ENCODE results near the gene SEMA4G.

The SEMA4G gene

DNA sequence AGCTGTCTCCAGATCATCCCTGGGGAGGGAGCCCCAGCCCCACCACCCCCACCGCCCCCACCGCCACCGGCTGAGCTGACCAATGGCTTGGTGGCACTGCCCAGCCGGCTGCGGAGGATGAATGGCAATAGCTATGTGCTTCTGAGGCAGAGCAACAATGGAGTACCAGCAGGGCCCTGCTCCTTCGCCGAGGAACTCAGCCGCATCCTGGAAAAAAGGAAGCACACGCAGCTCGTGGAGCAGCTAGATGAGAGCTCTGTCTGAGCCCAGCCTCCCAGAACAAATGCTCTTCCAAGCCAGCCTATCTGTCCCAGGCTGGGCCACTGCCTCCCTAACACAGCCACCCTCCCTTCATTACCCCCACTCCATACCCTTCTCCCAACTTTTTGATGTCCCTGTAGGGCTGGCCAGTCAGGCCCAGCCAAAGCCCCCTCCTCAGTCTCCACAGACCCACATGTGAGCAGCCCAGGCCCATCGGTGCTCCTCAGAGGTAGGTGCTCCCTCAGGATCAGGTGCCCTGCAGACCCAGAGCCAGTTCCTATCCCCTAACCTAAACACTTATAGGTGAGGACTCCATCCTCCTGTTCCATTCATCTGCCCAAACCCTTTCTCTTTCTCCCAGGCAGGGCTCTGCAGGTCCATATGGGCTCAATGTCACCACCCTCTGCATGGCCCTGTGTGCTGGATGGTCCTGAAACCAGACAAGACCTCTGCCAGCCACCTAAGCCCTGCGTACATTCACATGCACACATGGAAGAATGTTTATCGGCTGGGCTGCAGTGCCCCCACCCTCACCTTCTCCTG is 14.8 kb downstream of the SEMA4G start:
- no peaks in the 10 kb centered on the region for H3K27me3 ChIP-seq (replicated peaks)
- no peak overlapping the region for H3K27ac ChIP-seq
- peaks cover 7% of the 10 kb centered on the region for H3K36me3 ChIP-seq (replicated peaks)
- TF ChIP-seq, protein P1, sequence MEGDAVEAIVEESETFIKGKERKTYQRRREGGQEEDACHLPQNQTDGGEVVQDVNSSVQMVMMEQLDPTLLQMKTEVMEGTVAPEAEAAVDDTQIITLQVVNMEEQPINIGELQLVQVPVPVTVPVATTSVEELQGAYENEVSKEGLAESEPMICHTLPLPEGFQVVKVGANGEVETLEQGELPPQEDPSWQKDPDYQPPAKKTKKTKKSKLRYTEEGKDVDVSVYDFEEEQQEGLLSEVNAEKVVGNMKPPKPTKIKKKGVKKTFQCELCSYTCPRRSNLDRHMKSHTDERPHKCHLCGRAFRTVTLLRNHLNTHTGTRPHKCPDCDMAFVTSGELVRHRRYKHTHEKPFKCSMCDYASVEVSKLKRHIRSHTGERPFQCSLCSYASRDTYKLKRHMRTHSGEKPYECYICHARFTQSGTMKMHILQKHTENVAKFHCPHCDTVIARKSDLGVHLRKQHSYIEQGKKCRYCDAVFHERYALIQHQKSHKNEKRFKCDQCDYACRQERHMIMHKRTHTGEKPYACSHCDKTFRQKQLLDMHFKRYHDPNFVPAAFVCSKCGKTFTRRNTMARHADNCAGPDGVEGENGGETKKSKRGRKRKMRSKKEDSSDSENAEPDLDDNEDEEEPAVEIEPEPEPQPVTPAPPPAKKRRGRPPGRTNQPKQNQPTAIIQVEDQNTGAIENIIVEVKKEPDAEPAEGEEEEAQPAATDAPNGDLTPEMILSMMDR (IDR thresholded peaks at IDR 0.05; ENCODE audit: low read depth, low read length, missing control alignments): no peak
- in situ Hi-C loops (cut with HindIII; ENCODE audit: low pct_ligation_motif_present, low sequenced_read_pairs): no loop called here
- no peak overlapping the region for H3K4me3 ChIP-seq (ENCODE audit: low read depth, low read length)
- DNase-seq: no peak

DNA sequence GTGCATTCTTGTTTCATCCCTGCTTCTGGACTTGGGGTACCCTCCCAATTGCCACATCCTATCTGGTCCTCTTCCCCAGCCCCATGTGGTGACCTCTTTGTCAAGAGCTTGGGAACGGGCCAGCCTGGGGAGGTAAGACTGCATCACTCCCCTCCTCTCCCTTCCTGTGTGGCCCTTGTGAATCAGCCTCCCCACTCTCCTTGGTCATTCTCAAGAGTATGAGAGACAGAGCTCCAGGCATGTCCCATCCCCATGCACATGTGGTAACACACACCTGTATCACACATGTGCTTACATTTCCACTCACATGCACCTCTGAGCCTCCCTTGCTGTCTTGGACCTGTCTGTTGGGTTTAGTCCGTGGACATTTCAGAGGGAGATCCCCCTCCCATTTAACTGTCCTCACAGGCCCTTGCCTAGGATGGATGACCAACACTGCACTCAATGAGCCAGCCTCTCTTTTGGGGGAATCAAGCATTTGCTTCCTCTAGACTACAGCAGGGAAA is 15.4 kb downstream of the SEMA4G start:
- H3K4me3 ChIP-seq (ENCODE audit: low read depth, low read length): no peak overlapping the region
- in situ Hi-C loops (cut with HindIII; ENCODE audit: low pct_ligation_motif_present, low sequenced_read_pairs): no loop called here
- H3K27ac ChIP-seq: no peak overlapping the region
- TF ChIP-seq, protein P1 (IDR thresholded peaks at IDR 0.05; ENCODE audit: low read depth, low read length, missing control alignments): no peak
- DNase-seq: no peak
- no peaks in the 10 kb centered on the region for H3K27me3 ChIP-seq (replicated peaks)
- H3K36me3 ChIP-seq (replicated peaks): peaks cover 14% of the 10 kb centered on the region

DNA sequence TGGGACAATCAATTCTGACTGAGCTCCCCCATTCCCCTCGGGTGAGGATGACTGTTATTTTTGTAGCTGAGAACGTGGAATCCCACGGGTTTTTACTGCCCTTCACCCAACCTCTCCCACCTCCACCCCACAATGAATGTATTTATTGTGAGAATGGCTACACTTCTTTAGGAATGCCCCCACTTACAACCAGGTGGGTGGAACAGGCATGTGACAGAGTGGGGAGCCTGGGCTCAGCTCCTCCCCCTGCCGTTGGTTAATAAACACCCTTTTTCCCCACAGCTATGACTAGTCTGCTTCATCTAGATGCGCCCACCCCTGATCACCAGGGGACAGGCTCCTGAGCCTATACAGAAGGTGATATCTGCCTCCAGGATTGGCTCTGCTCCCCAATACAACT is 16.0 kb downstream of the SEMA4G start:
- in situ Hi-C loops (cut with HindIII; ENCODE audit: low pct_ligation_motif_present, low sequenced_read_pairs): no loop called here
- Histone ChIP-seq H3K36me3 (replicated peaks) (peaks cover 15% of the 10 kb centered on the region), H3K27ac (no peak overlapping the region), H3K27me3 (replicated peaks) (no peaks in the 10 kb centered on the region), H3K4me3 (ENCODE audit: low read depth, low read length) (no peak overlapping the region)
- no peak for DNase-seq
- TF ChIP-seq, protein P1 (IDR thresholded peaks at IDR 0.05; ENCODE audit: low read depth, low read length, missing control alignments): no peak

DNA sequence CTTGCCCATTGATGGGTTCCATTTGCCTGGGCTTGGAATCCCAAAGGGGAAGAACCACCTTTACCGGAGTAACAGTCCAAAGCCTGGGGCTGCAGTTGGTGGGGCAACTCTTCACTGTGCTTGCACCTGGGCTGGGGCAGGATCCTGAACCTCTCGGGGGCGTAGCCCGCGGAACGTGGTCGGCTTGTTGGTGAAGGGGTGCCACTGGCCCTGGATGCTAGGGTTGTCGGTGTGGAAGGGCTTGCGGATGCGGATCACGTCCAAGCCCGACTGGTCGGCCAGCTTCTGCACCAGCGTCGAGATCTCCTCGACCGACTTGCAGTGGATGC is 17.3 kb downstream of the SEMA4G start:
- Histone ChIP-seq H3K36me3 (replicated peaks) (peaks cover 19% of the 10 kb centered on the region), H3K27me3 (replicated peaks) (no peaks in the 10 kb centered on the region), H3K27ac (peak overlapping the region; percentile 52), H3K4me3 (ENCODE audit: low read depth, low read length) (peak overlapping the region; percentile 98)
- no peak for DNase-seq
- in situ Hi-C loops (cut with HindIII; ENCODE audit: low pct_ligation_motif_present, low sequenced_read_pairs): no loop called here
- TF ChIP-seq, protein P1 (IDR thresholded peaks at IDR 0.05; ENCODE audit: low read depth, low read length, missing control alignments): no peak

DNA sequence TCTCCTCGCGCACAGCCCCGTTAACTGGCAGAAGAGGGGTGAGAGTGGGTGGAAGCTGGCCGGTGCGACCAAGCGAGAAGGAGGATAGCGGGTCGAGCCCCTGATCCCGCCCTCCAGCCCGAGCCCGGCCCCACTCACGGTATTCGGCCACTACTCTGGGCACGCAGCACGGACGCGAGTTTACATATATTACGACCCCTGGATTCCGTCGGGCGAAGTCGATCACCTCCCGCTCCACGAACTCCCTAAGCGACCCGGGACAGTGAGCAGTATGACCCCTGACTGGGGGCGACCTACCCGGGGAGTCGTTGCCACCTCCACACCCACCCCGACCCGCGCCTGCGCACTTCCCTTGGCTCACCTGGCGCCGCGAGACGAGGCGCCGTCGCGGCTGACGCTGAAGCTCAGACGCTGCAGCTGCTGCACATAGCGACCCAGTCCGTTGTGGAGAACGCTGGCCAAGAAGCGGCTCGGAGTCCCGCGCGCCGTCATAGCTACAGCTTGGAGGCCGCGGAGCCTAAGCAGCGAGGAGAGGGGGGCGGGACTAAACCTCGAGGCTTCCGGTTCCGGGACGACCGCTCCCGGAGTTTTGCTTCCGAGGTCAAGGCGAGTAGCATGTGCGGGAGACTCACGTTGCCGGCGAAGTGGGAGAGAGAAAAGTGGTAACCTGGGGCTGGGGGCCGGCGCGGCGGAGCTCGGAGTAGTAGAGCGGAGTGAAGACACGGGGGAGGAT is 17.8 kb downstream of the SEMA4G start, which contains the start of the genes MRPL43 and TWNK:
Gene MRPL43 (minus strand): TSS at position 546 of the 733 bp plus-strand sequence. CDS start 54 bp downstream, at position 492.
Gene TWNK (plus strand): TSS at position 592 of the 733 bp plus-strand sequence. CDS start 668 bp downstream, outside the sequence.
- Histone ChIP-seq H3K27ac (peak within 1 kb of the TSS; percentile 52), H3K4me3 (ENCODE audit: low read depth, low read length) (peak within 1 kb of the TSS; percentile 98), H3K27me3 (replicated peaks) (no peaks in the 10 kb centered on the region), H3K36me3 (replicated peaks) (peaks cover 18% of the 10 kb centered on the region)
- DNase-seq: peak; percentile 74
- in situ Hi-C loops (cut with HindIII; ENCODE audit: low pct_ligation_motif_present, low sequenced_read_pairs): no loop called here
- TF ChIP-seq, protein P1 (IDR thresholded peaks at IDR 0.05; ENCODE audit: low read depth, low read length, missing control alignments): no peak
